Brain microvascular endothelial cell (primary cell): Measurements from ENCODE around the gene TYW1.
"Not testable (repeated sequence)": the region's sequence is repeated elsewhere in the genome, so short reads cannot be mapped to it uniquely, and the experiment has no call there.

ENCODE experiments used
- DNase-seq: peaks from one replicate; pipeline ENCODE4 v3.0.0-alpha.2; 2020
- H3K27ac ChIP-seq: fragments of 250-450 bp; sonication (Bioruptor Pico); 2 replicates; pipeline ENCODE4 v1.5.1; 2020; ENCODE audit warnings: mild to moderate bottlenecking, moderate library complexity
- H3K27me3 ChIP-seq: fragments of 250-450 bp; sonication (Bioruptor Pico); replicated peaks from 2 replicates; pipeline ENCODE4 v1.5.1; 2020; ENCODE audit warnings: mild to moderate bottlenecking
- H3K36me3 ChIP-seq: fragments of 250-450 bp; sonication (Bioruptor Pico); replicated peaks from 2 replicates; pipeline ENCODE4 v1.5.1; 2020; ENCODE audit warnings: mild to moderate bottlenecking
- H3K4me3 ChIP-seq: 2 replicates; pipeline ENCODE4 v1.5.1; 2011; ENCODE audit warnings: low read depth, mild to moderate bottlenecking, control low read depth, low read length, moderate library complexity
- in situ Hi-C: cut with HindIII; loops from 2 replicates; pipeline ENCODE4 v1.10.0; 2017; ENCODE audit warnings: low sequenced_read_pairs, low pct_ligation_motif_present
- TF ChIP-seq, protein P1 (sequence below): IDR thresholded peaks from 2 replicates; pipeline ENCODE4 v1.5.1; 2011; ENCODE audit warnings: low read depth, mild to moderate bottlenecking, moderate library complexity, low read length, control low read depth, inconsistent platforms; ENCODE audit errors: missing control alignments

TYW1 gene

DNA sequence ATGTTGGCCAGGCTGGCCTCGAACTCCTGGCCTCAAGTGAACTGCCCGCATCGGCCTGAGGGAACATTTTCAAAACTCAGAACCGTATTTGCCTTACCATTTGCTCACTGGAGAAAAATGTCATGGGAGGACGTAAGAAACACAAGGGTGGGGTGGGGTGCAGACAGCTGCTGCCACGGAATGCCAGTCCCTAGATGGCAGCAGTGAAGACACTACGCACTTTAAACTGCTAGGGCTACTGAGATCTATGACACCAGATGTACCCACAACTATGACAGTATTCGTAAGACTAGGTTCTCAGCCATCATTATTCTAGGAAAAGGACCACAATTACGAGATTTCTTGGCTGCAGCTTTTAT lies 2.0 kb upstream of the TYW1 start:
- TF ChIP-seq, protein P1, sequence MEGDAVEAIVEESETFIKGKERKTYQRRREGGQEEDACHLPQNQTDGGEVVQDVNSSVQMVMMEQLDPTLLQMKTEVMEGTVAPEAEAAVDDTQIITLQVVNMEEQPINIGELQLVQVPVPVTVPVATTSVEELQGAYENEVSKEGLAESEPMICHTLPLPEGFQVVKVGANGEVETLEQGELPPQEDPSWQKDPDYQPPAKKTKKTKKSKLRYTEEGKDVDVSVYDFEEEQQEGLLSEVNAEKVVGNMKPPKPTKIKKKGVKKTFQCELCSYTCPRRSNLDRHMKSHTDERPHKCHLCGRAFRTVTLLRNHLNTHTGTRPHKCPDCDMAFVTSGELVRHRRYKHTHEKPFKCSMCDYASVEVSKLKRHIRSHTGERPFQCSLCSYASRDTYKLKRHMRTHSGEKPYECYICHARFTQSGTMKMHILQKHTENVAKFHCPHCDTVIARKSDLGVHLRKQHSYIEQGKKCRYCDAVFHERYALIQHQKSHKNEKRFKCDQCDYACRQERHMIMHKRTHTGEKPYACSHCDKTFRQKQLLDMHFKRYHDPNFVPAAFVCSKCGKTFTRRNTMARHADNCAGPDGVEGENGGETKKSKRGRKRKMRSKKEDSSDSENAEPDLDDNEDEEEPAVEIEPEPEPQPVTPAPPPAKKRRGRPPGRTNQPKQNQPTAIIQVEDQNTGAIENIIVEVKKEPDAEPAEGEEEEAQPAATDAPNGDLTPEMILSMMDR: peak; percentile 47
- H3K27me3 ChIP-seq, in situ Hi-C loops: not testable (repeated sequence)
- DNase-seq: peak; percentile 86
- H3K36me3 ChIP-seq: peaks cover 19% of the 10 kb centered on the region
- peak overlapping the region; percentile 71 for H3K4me3 ChIP-seq
- H3K27ac ChIP-seq: peak overlapping the region; percentile 92

DNA sequence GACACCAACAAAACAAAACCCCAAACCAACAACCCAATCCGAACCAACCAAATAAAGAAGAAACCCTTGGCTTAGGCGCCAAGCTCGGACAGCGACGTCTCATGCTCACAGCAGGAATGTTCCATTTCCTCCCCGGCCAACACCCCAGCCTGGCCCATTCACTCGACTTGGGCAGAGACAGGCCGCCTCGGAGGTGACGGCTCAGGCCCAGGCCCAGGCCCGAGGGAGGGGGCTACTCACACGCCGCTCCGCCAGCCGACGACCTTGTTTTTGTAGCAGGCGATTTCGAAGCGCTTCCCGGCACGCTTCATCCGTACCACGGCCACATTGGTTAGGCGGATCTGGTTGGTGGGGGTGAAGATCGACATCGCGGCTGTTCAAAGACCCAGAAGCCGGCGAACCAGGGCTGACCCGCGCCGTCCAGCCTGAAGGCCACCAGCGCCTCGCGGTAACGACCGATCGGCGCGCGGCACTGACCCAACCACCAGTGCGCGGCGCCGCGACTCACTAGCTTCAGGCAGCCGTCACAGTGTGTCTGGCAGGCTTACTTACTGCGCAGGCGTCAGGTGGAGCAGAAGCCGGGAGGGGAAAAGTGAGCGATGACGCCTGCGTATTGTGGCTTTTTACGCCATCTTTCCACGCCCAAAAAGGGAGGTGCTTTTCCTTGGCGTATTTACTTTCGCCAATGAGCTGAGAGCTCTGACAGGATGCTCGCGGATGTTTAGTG lies 1.4 kb upstream of the TYW1 start, which contains the start of gene SBDS:
Gene SBDS, minus strand, starts transcription at position 537 of the 727 bp plus-strand sequence. Its CDS starts 169 bp downstream, at position 368.
- H3K27me3 ChIP-seq, in situ Hi-C loops: not testable (repeated sequence)
- H3K36me3 ChIP-seq: peaks cover 17% of the 10 kb centered on the region
- peak; percentile 98 for DNase-seq
- peak within 1 kb of the TSS; percentile 92 for H3K27ac ChIP-seq
- peak within 1 kb of the TSS; percentile 71 for H3K4me3 ChIP-seq

DNA sequence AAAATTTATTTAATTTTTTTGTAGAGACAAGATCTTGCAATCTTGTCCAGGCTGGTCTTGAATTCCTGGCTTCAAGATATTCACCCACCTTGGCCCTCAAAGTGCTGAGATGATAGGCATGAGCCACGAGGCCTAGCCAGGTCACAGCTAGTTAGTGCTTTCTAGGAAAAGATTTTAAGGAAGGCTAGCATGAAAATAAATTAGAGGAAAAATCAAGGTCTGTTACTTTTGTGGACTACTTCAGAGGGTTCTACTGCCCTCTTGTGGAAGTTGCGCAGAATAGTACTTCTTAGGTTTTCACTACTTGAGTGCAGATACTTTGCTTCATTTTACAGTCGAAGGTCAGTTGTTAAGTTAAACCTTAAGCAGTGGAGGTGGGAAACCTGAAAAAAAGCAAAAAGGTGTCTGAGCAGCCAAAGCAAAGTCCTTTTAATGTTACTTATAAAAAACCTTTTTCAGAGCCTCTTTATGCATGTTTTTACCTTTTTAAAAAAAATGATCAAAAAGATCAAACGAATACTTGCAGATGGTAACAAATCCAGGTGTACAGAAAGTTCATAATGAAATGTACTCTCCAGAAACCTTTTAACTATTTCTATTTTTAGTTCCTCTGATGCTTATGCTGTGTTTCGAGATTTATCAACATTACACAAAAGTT lies 4.1 kb downstream of the TYW1 start:
- H3K27me3 ChIP-seq, H3K36me3 ChIP-seq, H3K4me3 ChIP-seq, H3K27ac ChIP-seq, in situ Hi-C loops, DNase-seq: not testable (repeated sequence)
- TF ChIP-seq, protein P1: peak; percentile 13

DNA sequence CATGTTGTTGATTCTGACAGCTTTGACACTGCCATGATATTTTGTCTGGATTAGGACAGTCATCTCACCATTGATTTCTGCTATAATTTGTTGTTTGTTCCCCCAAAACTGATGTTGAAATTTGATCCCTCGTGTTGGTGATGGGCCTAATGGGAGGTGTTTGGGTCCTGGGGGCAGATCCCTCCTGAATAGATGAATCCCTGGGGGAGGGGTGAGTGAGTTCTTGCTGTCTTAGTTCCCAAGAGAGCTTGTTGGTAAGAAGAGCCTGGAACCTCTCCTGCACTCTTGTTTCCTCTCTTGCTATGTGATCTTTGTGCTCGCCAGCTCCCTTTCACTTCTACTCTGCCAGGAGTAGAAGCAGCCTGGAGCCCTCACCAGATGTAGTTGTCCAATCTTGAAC lies 7.5 kb downstream of the TYW1 start:
- H3K27ac ChIP-seq, H3K4me3 ChIP-seq, H3K27me3 ChIP-seq, in situ Hi-C loops, DNase-seq, H3K36me3 ChIP-seq: not testable (repeated sequence)

DNA sequence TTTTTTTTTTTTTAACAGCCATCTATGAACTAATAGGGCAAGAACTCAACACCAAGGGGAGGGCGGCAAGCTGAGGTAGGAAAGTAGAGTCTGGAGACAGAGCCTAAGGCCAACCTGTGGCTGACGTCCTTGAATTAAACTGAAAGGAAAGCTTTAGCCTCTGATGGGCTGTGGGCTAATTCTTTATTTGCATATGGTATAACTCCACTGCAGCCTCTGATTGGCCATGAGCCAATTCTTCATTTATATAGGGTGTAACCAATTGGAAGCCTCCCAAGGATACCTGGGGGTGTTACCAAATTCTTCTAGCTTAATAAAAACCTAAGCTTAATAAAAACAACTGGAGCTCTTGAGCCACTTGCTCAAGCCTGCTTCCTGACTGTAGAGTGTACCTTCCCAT lies 10.3 kb downstream of the TYW1 start:
- Histone ChIP-seq H3K27me3 (no peaks in the 10 kb centered on the region), H3K4me3 (no peak overlapping the region), H3K27ac (no peak overlapping the region), H3K36me3 (peaks cover 5% of the 10 kb centered on the region)
- no peak for DNase-seq
- in situ Hi-C loops: no loop called here
- TF ChIP-seq, protein P1: no peak

DNA sequence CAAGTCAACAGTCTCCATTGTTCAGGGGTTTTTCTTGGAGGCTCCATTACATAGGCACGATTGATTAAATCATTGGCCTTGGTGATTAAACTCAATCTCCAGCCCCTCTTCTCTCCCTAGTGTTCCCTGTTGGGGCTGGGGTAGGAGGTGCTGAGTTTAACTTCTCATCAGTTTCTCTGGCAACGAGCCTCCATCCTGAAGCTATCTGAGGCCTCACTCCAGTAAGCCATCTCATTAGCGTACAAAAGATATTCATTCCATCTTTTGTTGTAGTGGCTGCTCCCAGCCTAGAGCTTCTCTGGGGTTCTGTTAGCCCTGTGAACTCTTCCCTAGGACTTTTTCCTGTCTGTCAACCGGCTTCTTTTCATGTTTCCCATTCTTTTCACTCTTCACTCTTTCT lies 11.6 kb downstream of the TYW1 start:
- Histone ChIP-seq H3K27me3 (no peaks in the 10 kb centered on the region), H3K4me3 (no peak overlapping the region), H3K36me3 (peaks cover 6% of the 10 kb centered on the region), H3K27ac (no peak overlapping the region)
- TF ChIP-seq, protein P1: no peak
- no peak for DNase-seq
- in situ Hi-C loops: no loop called here

DNA sequence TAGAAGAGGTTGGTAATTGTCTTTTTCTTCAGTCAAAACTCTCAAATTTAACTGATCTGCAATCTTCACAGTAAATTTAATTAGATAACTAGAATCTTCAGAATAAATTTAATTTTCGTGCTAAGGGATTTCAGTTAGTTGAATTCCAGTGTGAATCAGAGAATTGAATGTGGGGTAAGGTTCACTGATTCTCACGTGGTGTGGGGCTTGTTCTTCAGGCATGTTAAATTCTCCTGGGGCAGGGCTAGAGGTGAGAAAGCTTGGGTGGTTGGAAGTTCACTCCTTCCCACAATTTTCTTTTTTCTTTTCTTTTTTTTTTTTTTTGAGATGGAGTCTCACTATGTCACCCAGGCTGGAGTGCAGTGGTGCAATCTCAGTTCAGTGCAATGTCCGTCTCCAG lies 13.0 kb downstream of the TYW1 start:
- H3K27ac ChIP-seq, DNase-seq, in situ Hi-C loops, H3K27me3 ChIP-seq, H3K36me3 ChIP-seq, H3K4me3 ChIP-seq: not testable (repeated sequence)

DNA sequence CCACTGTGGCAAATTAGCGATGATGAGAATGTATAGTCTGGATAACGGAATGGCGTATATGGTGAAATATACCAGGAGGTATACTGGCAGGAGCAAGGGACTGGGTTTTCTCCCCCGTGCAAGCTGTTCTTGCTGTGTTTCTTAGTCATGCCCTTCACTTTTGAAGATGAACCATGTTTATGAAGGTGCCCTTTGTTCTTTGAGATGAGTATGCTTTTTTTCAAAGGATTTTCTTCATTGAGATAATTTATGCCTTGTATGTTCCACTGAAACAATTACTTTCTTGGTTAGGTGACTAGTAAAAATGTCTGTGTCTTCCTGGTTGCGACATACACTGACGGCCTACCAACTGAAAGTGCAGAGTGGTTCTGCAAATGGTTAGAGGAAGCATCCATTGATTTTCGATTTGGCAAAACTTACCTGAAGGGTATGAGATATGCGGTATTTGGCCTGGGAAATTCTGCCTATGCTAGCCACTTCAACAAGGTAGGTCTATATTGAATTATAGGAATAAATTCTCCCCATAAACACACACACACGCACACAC lies 17.5 kb downstream of the TYW1 start:
- DNase-seq, H3K27me3 ChIP-seq, H3K27ac ChIP-seq, H3K4me3 ChIP-seq, in situ Hi-C loops: not testable (repeated sequence)
- H3K36me3 ChIP-seq: peaks cover 14% of the 10 kb centered on the region

DNA sequence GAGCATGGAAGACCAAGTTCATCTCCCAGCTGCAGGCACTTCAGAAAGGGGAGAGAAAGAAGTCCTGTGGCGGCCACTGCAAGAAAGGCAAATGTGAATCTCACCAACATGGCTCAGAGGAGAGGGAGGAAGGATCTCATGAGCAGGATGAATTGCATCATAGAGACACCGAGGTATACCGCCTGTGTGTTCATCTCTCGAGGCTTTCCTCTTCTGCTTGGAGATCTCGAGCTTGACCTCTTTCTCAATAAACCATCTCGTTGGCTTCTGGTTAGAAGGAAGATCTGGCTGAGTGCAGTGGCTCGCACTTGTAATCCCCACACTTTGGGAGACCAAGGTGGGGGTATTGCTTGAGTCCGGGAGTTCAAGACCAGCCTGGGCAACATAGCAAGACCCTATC lies 21.3 kb downstream of the TYW1 start:
- H3K27me3 ChIP-seq, in situ Hi-C loops, DNase-seq, H3K4me3 ChIP-seq, H3K27ac ChIP-seq: not testable (repeated sequence)
- peaks cover 25% of the 10 kb centered on the region for H3K36me3 ChIP-seq
